Left lung (tissue), 10 donors: ENCODE measurements around the gene JPH2. TPM values are rescaled to one million over a fixed set of nuclear protein-coding genes. Genes with fewer than 3 reads are reported as not detected.
A peak's percentile ranks its signal among the peaks of the same experiment; 100 is the strongest.

Experiments
- ATAC-seq: fragments of 200-7000 bp; cut with Tn5 transposase; one replicate; pipeline ENCODE4 v1.9.1; 2020; ENCODE audit warnings: moderate library complexity
- DNase-seq, 4 donors: peaks; one replicate each; pipeline ENCODE4 v3.0.0-alpha.2; 2013 to 2020
- H3K27ac ChIP-seq, 2 donors: fragments of 200-600 bp; sonication (generic) in 1 of 2; one replicate each; pipeline versions ENCODE4 v1.5.0 to v1.8.0; 2020 to 2021
- H3K27me3 ChIP-seq, 2 donors: fragments of 200-600 bp; sonication (generic) in 1 of 2; one replicate each; pipeline versions ENCODE4 v1.5.0 to v1.8.0; 2020 to 2021
- H3K36me3 ChIP-seq, 2 donors: fragments of 200-600 bp; sonication (generic) in 1 of 2; one replicate each; pipeline versions ENCODE4 v1.5.0 to v1.8.0; 2020 to 2021
- H3K4me1 ChIP-seq, 2 donors: fragments of 200-600 bp; one replicate each; pipeline ENCODE4 v1.8.0; 2021
- H3K4me3 ChIP-seq, 2 donors: fragments of 200-600 bp; sonication (generic) in 1 of 2; one replicate each; pipeline versions ENCODE4 v1.5.0 to v1.8.0; 2020 to 2021; ENCODE audit warnings: mild to moderate bottlenecking in 1 of 2
- H3K9me3 ChIP-seq, 2 donors: fragments of 200-600 bp; sonication (generic) in 1 of 2; one replicate each; pipeline versions ENCODE4 v1.5.0 to v1.8.0; 2020 to 2021
- intact Hi-C, 2 donors: fragments of 100-400 bp; cut with DNase I; formaldehyde crosslinking; loops; one replicate each; pipeline versions ENCODE4 v1.11.2 to v1.14.2; 2022
- polyA plus RNA-seq, 6 donors: library from polyadenylated mRNA; unstranded; fragments of 120-200 nt; gene quantifications; one replicate each; pipeline ENCODE4 v1.2.1, GENCODE V29; 2013; ENCODE audit not compliant: insufficient read length in 6 of 6
- total RNA-seq, 2 donors: library from RNA; stranded (reverse); fragmentation: NEBNext Ultra II Directional; extraction: Animal tissue kit (Norgen Biotek cat#: 25700); gene quantifications; one replicate each; pipeline ENCODE4 v1.2.1, GENCODE V29; 2021
- TF ChIP-seq, protein P1 (sequence below), 2 donors: fragments of 200-600 bp; sonication (generic) in 1 of 2; IDR thresholded peaks; one replicate each; pipeline versions ENCODE4 v1.5.0 to v1.8.0; 2021; ENCODE audit warnings: antibody characterized with exemption in 2 of 2
- donor health status: DM: no; HTN: yes; CAD: no.
- donor health status: DM: no; HTN: no; CAD: no.

JPH2 gene
- total and polyA plus RNA-seq, 8 donors, result 0.83 to 7.4 (median 1.4) TPM

DNA sequence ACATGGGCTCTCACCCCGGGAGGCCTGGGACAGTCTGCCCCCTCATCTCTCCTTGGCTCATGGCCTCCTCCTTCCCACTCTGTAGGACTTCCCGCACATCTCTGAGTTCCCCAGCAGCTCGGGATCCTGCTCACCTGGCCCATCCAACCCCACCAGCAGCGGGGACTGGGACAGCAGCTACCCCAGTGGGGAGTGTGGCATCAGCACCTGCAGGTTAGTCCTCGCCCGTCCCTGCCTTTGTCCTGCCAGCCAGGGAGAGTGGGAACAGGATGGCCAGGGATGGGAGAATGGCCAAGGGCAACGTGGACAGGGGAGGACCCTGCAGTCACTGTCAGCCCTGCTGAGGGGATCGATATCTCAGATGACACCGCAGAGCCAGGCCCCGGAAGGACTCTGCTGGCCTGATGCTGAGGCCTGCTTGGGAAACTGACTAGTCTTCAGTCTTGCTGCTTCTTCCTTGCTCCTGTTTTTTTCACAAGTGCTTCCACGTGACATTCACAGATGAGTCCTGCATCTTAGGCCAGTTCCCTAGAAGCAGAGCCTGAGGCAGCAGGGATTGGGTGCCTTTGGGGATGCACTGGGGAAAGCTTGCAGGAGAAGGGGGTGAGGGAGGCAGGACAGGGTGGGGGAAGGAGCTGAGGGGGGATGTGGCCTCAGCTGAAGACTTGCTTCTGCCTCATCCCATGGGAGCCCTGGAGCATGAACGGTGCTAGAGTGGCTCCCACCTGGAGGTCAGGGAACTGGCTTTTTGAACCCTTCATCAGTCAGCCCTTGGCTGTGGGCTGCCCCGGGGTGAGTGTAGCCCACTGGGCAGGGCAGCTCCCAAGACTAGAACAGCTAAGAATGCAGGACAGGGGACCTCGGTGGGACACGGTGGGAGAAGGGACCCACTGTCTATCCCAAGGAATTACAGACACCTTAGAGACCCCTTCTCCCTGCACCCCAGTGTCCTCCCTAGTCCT lies 120.1 kb downstream of the JPH2 start:
- H3K9me3 ChIP-seq, result no peaks in the 10 kb centered on the region
- DNase-seq (peak in 1 of 4 donors; percentile 58), ATAC-seq (no peak)
- no peak overlapping the region for H3K27ac ChIP-seq
- peaks cover 0 to 36% of the 10 kb centered on the region in 2 donors for H3K36me3 ChIP-seq
- H3K27me3 ChIP-seq, result no peaks in the 10 kb centered on the region
- intact Hi-C loops, result no loop called here
- H3K4me3 ChIP-seq, result no peak overlapping the region
- H3K4me1 ChIP-seq, result peaks cover 0 to 21% of the 10 kb centered on the region in 2 donors
- TF ChIP-seq, protein P1, sequence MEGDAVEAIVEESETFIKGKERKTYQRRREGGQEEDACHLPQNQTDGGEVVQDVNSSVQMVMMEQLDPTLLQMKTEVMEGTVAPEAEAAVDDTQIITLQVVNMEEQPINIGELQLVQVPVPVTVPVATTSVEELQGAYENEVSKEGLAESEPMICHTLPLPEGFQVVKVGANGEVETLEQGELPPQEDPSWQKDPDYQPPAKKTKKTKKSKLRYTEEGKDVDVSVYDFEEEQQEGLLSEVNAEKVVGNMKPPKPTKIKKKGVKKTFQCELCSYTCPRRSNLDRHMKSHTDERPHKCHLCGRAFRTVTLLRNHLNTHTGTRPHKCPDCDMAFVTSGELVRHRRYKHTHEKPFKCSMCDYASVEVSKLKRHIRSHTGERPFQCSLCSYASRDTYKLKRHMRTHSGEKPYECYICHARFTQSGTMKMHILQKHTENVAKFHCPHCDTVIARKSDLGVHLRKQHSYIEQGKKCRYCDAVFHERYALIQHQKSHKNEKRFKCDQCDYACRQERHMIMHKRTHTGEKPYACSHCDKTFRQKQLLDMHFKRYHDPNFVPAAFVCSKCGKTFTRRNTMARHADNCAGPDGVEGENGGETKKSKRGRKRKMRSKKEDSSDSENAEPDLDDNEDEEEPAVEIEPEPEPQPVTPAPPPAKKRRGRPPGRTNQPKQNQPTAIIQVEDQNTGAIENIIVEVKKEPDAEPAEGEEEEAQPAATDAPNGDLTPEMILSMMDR (IDR thresholded peaks at IDR 0.05), result no peak

DNA sequence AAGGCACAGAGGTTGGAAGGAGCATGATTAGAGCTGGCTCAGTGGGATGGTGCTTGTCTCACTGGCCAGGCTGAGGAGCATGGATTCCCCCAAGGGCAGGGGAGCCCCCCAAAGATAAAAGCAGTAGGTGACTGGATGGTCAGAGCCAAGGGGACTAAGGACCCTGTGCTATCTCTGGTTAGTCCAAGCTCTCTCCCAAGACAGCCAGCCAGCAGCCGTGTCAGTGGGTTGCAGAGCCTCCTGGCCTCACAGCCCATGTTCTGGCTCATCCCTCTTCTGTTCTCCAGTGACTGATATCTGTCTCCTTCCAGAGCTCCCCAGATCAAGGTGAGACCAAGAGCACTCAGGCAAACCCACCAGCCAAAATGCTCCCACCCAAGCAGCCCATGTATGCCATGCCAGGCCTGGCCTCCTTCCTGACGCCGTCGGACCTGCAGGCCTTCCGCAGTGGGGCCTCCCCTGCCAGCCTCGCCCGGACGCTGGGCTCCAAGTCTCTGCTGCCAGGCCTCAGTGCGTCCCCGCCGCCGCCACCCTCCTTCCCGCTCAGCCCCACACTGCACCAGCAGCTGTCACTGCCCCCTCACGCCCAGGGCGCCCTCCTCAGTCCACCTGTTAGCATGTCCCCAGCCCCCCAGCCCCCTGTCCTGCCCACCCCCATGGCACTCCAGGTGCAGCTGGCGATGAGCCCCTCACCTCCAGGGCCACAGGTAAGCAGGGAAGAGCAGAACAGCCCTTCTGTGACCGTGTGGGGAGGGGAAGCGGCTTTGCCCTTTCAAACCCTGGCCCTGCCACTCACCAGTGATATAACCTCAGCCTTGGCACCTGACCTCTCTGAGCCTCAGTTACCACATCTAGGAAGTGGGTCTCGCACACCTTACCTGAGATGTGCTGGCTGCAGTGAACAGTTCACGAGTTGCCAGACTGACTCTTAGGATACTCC lies 121.3 kb downstream of the JPH2 start:
- TF ChIP-seq, protein P1 (IDR thresholded peaks at IDR 0.05), result no peak
- ATAC-seq, result no peak
- peak in 1 of 4 donors; percentile 73 for DNase-seq
- H3K4me3 ChIP-seq, result no peak overlapping the region
- no peaks in the 10 kb centered on the region for H3K27me3 ChIP-seq
- no peaks in the 10 kb centered on the region for H3K9me3 ChIP-seq
- H3K4me1 ChIP-seq, result peaks cover 0 to 20% of the 10 kb centered on the region in 2 donors
- peaks cover 0 to 36% of the 10 kb centered on the region in 2 donors for H3K36me3 ChIP-seq
- no peak overlapping the region for H3K27ac ChIP-seq
- intact Hi-C loops, result no loop called here

DNA sequence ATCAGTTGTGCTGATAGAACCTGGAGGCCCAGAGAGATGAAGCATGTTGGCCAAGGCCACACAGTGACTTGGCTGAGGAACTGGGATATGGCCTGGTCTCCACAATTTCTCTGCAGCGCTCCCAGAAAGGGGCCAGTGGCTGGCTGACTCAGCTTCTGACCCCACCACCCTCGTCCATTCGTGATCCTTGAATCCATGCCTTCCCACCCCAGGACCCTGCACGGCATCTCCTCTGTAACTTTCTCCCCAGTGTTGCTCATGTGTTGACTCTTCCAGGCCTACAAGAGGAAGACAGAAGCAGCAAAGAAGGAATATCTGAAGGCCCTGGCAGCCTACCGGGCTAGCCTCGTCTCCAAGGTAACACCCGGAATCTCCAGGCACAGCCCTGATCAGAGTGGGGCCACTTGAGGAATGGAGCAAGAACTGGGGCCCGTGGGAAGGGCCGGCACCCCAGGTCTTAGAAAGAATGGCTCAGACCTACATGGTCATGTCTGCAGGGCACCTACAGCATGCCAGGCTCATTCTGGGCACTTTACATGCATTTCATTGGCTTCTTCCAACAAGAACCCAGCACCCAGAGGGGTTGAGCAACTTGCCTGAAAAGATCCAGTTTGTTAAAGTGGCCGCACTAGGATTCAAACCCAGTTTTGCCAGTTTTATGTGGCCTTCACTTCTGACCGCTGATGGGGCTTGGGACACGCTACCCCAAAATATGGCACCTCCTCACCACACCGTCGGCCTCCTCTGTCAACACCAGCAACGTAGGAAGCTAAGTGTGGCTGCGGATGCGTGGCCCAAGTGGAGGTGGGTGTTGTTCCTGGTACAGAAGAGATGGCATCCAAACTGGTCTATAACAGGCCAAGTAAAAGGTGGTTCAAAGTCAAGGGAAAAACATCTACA lies 122.2 kb downstream of the JPH2 start:
- Histone ChIP-seq H3K9me3 (no peaks in the 10 kb centered on the region), H3K4me3 (no peak overlapping the region), H3K36me3 (peaks cover 0 to 36% of the 10 kb centered on the region in 2 donors), H3K27ac (no peak overlapping the region), H3K27me3 (no peaks in the 10 kb centered on the region), H3K4me1 (peaks cover 0 to 14% of the 10 kb centered on the region in 2 donors)
- ATAC-seq (no peak), DNase-seq (peak in 1 of 4 donors; percentile 20)
- TF ChIP-seq, protein P1 (IDR thresholded peaks at IDR 0.05), result no peak
- intact Hi-C loops, result no loop called here

Other genes with a start within 250 kb of the JPH2 start
- gene OSER1, start 23.6 kb upstream of the JPH2 start, total RNA-seq, result 10 to 100 TPM; 22.3 to 30.0 TPM
- 10 to 100 TPM; 34.4 to 44.8 (median 39.3) TPM for gene OSER1, start 23.6 kb upstream of the JPH2 start, polyA plus RNA-seq
- gene GDAP1L1, start 60.1 kb upstream of the JPH2 start, total RNA-seq, result not detected
- under 1 TPM; 0.18 to 0.53 (median 0.38) TPM for gene GDAP1L1, start 60.1 kb upstream of the JPH2 start, polyA plus RNA-seq
- gene FITM2, start 124.0 kb upstream of the JPH2 start, total RNA-seq, result 10 to 100 TPM; 11.4 to 15.3 TPM
- gene FITM2, start 124.0 kb upstream of the JPH2 start, polyA plus RNA-seq, result 1 to 10 TPM; 6.8 to 9.9 (median 8.0) TPM
- gene R3HDML, start 149.9 kb upstream of the JPH2 start, total RNA-seq, result 1 to 10 TPM in 1 of 2 donors, not detected in 1; 2.0 TPM
- gene R3HDML, start 149.9 kb upstream of the JPH2 start, polyA plus RNA-seq, result not detected
- gene HNF4A, start 168.5 kb upstream of the JPH2 start, total RNA-seq, result 1 to 10 TPM in 1 of 2 donors, under 1 TPM in 1; 0.21 to 3.5 TPM
- gene HNF4A, start 168.5 kb upstream of the JPH2 start, polyA plus RNA-seq, result 1 to 10 TPM in 2 of 6 donors, under 1 TPM in 4; 0.70 to 1.6 (median 0.96) TPM